ENCODE results near the gene SPR. TPM values are rescaled to one million over a fixed set of nuclear protein-coding genes. Genes with fewer than 3 reads are reported as not detected.

Gene SPR
- total RNA-seq (2011; cell fraction: chromatin; rRNA removed; ENCODE audit: low replicate concordance), result 3.9 and 9.7 TPM in 2 replicates
- total RNA-seq (2011; cell fraction: nucleolus; rRNA removed), result 11.7 and 12.7 TPM in 2 replicates
- total RNA-seq (2011; cell fraction: nucleoplasm; rRNA removed), result 11.6 and 12.0 TPM in 2 replicates
- 38.3 and 44.2 TPM in 2 replicates for total RNA-seq (2014; rRNA removed)
- 19.9 and 26.3 TPM in 2 replicates for total RNA-seq (2014; rRNA removed; fragmentation: Illumina TruSeq; extraction: Trizol)
- total RNA-seq (2015; rRNA removed; fragmentation: Illumina TruSeq; extraction: Trizol), result 23.0 and 24.1 TPM in 2 replicates
- total RNA-seq (2021), result 36.5 and 38.8 TPM in 2 replicates
- polyA plus RNA-seq (2011; rRNA removed), result 17.4 and 28.4 TPM in 2 replicates
- 15.5 and 32.1 TPM in 2 replicates for polyA plus RNA-seq (2011; cell fraction: cytosol; rRNA removed)
- polyA plus RNA-seq (2011; cell fraction: nucleus; rRNA removed), result 7.5 and 12.4 TPM in 2 replicates
- polyA plus RNA-seq (2012), result 32.7 and 40.3 TPM in 2 replicates
- polyA plus RNA-seq (2014; fragmentation: Illumina TruSeq; extraction: Trizol), result 21.9 and 22.0 TPM in 2 replicates
- 1 to 10 TPM; 7.7 to 9.4 TPM for polyA plus RNA-seq (2014; fragmentation: Nextera tagmentation; extraction: Ambion mirVana)
- polyA plus RNA-seq (2014; rRNA removed), result 28.5 TPM in 2 replicates
- 10.4 and 18.1 TPM in 2 replicates for polyA minus RNA-seq (2011; rRNA and poly(A)+ RNA removed)
- polyA minus RNA-seq (2011; cell fraction: cytosol; rRNA and poly(A)+ RNA removed), result 7.5 and 9.5 TPM in 2 replicates
- 4.0 and 4.8 TPM in 2 replicates for polyA minus RNA-seq (2011; cell fraction: nucleus; rRNA and poly(A)+ RNA removed)
- Bru-seq, nascent RNA, result percentile 72 among the genes with signal in this experiment
- BruChase-seq, experiment 1, labeled RNA remaining after a 2-hour chase, result percentile 55 among the genes with signal in this experiment
- percentile 57 among the genes with signal in this experiment for BruChase-seq, experiment 2, labeled RNA remaining after a 6-hour chase
- long read RNA-seq, experiment 1, transcript SPR-201 (3 exons, 1,480 nt), result major isoform, 65 of 116 reads
- long read RNA-seq, experiment 1, partial matches to known transcripts, result 46 of 116 reads
- long read RNA-seq, experiment 1, other reads (novel, unspliced or antisense), result 4 of 116 reads
- long read RNA-seq, experiment 2, transcript SPR-201 (3 exons, 1,480 nt), result major isoform, 39 of 57 reads
- long read RNA-seq, experiment 2, partial matches to known transcripts, result 10 of 57 reads
- long read RNA-seq, experiment 2, other reads (novel, unspliced or antisense), result 5 of 57 reads
- long read RNA-seq, experiment 3, transcript SPR-201 (3 exons, 1,480 nt), result major isoform, 33 of 48 reads
- long read RNA-seq, experiment 3, partial matches to known transcripts, result 14 of 48 reads
- long read RNA-seq, experiment 3, other reads (novel, unspliced or antisense), result 1 of 48 reads

- H3K36me3 ChIP-seq (ENCODE audit: control insufficient read depth, insufficient read depth, low read length), result peaks cover 23% of the 10 kb centered on the region; the same call in 2 of the 3 replicates
- FAIRE-seq (no peak), DNase-seq (ENCODE audit: extremely low read depth in 1 of 4, low spot score in 3 of 4) (peak; percentile 85 to 89 (median 86)), ATAC-seq (peak; percentile 99)
- CTCF ChIA-PET (ENCODE audit: low intra/inter-chr PET ratio), result interaction anchor here (0.6 to 2.6 kb wide), 2 partner anchors 116 to 373 kb away, joined by 3 to 10 read pairs; no protein-coding TSS in a partner anchor
- peaks cover 9 to 15% of the 10 kb centered on the region in 2 experiments; a peak in 4 of 5 replicates for H3K4me1 ChIP-seq (replicated peaks in 1 of 2; ENCODE audit: control insufficient read depth in 2 of 2, insufficient read depth in 2 of 2, low read length in 2 of 2)
- 0 out of 5 replicates have a peak, but pooled peaks cover 3 to 5% of the 10 kb centered on the region in 2 experiments for H3K27me3 ChIP-seq (ENCODE audit: control insufficient read depth in 2 of 2, insufficient read depth in 2 of 2, low read length in 2 of 2)
- peak within 1 kb of the TSS; percentile 85 for H3K4me3 ChIP-seq
- H4K20me1 ChIP-seq (replicated peaks; ENCODE audit: control insufficient read depth, insufficient read depth, low read length), result peaks cover 12% of the 10 kb centered on the region; the same call in 1 of the 2 replicates
- peak within 1 kb of the TSS; percentile 74 to 92 for H3K9ac ChIP-seq (ENCODE audit: insufficient read depth in 1 of 2, low read depth in 2 of 2, low read length in 2 of 2)
- peaks cover 5% of the 10 kb centered on the region; the same call in 2 of the 3 replicates for H3K79me2 ChIP-seq (ENCODE audit: control insufficient read depth, insufficient read depth, low read length)
- in situ Hi-C loops (cut with MboI) (no loop called here), intact Hi-C loops (cut with micrococcal nuclease) (loop anchor here (1.0 kb wide), 1 partner anchor 116 kb away; no protein-coding TSS in a partner anchor)
- peak within 1 kb of the TSS; percentile 62; the same call in 2 of the 3 replicates for H3K27ac ChIP-seq (ENCODE audit: extremely low read depth, low read depth, low read length)
- WGBS (ENCODE audit: insufficient coverage, low coverage, missing lambda C conversion rate), result 3% methylated on average over 30 of the region's 76 CpGs
- H3K4me2 ChIP-seq (ENCODE audit: insufficient read depth, low read length), result peak within 1 kb of the TSS; percentile 87
- TSS peak; percentile 49 for BruUV-seq (replicated peaks)
- POLR2A ChIA-PET, result interaction anchor here (0.6 to 1.7 kb wide), 8 partner anchors 11 to 290 kb away, joined by 3 to 6 read pairs (median 3); no protein-coding TSS in a partner anchor
- no peaks in the 10 kb centered on the region for H3K9me1 ChIP-seq (ENCODE audit: control insufficient read depth, insufficient read depth, low read length)
- H3K9me3 ChIP-seq (replicated peaks; ENCODE audit: control insufficient read depth, insufficient read depth, low read depth, low read length), result no peaks in the 10 kb centered on the region
- H2AFZ ChIP-seq (ENCODE audit: low read depth, low read length), result peak within 1 kb of the TSS; percentile 98
- TF ChIP-seq RB1 (IDR thresholded peaks at IDR 0.05; ENCODE audit: low read depth) (peak; percentile 75), PHF8 (IDR thresholded peaks at IDR 0.05; ENCODE audit: borderline replicate concordance, low read length) (peak; percentile 79; the same call in 1 of the 2 replicates), GATA2 (CRISPR knock-in tag; IDR thresholded peaks at IDR 0.05) (no peak), E2F3 (CRISPR knock-in tag; IDR thresholded peaks at IDR 0.05) (peak; percentile 65; the same call in 1 of the 2 replicates), ILK (tag; IDR thresholded peaks at IDR 0.05; ENCODE audit: borderline replicate concordance, low read depth) (no peak), POLR3A (IDR thresholded peaks at IDR 0.05; ENCODE audit: borderline replicate concordance, extremely low read depth, insufficient read depth, insufficient read length) (no peak), MNT (conservative IDR thresholded peaks at IDR 0.05) (peak in 1 of 2 experiments; percentile 35; a peak in 1 of 4 replicates), SMAD4 (CRISPR knock-in tag; conservative IDR thresholded peaks at IDR 0.05) (peak; percentile 65), ZNF766 (CRISPR knock-in tag; conservative IDR thresholded peaks at IDR 0.05) (0 out of 2 replicates have a peak, but pooled peaks have one; percentile 1), ZNF436 (CRISPR knock-in tag; IDR thresholded peaks at IDR 0.05) (no peak)
Measured at GRCh38 chr2:72887032-72887739, at the start of gene SPR. Gene SPR, plus strand, starts transcription at chr2:72887408. Its CDS starts 25 bp downstream, at chr2:72887433.

Measured in K562 (cell line).